ENCODE measurements around the gene NUP210.

Gene NUP210

DNA sequence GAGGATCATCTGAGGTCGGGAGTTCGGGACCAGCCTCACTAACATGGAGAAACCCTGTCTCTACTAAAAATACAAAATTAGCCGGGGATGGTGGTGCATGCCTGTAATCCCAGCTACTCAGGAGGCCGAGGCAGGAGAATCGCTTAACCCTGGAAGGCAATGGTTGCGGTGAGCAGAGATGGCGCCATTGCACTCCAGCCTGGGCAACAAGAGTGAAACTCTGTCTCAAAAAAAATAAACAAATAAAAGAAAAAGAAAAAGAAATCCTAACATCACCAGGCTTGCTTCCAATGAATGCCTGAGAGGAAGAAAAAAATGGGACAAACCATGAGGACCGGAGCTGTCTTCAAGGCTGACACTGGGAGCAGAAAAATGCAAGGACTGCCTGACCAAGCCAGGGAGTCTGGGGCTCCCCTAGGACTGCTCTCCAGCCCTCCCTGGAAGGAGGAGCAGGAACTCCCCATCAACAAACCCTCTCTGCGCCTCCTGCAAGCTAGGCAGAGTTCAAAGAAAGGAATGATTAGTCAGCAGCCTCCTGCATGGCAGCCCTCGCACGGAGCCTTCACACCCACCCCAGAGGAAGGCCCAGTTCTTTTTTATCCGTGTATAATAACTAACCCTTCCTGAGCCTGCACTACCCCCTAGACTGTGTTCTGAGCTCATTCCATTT lies 55.4 kb downstream of the NUP210 start:
- no peaks in the 10 kb centered on the region for H3K9me3 ChIP-seq (ENCODE audit: control insufficient read depth, low read length)
- no peaks in the 10 kb centered on the region for H3K27me3 ChIP-seq (ENCODE audit: control insufficient read depth, insufficient read depth, low read length)
- no peak overlapping the region for H3K9ac ChIP-seq (ENCODE audit: low read length)
- no peak overlapping the region for H3K4me3 ChIP-seq (ENCODE audit: low read length)
- no peaks in the 10 kb centered on the region for H3K36me3 ChIP-seq (ENCODE audit: control insufficient read depth, insufficient read depth, low read length)
- no peaks in the 10 kb centered on the region for H3K4me1 ChIP-seq (ENCODE audit: control insufficient read depth, insufficient read depth, low read length)

- Histone ChIP-seq H3K9me3 (ENCODE audit: control insufficient read depth, low read length) (no peaks in the 10 kb centered on the region), H3K9ac (ENCODE audit: low read length) (no peak overlapping the region), H3K4me3 (ENCODE audit: low read length) (no peak overlapping the region), H3K4me1 (ENCODE audit: control insufficient read depth, insufficient read depth, low read length) (no peaks in the 10 kb centered on the region), H3K36me3 (ENCODE audit: control insufficient read depth, insufficient read depth, low read length) (no peaks in the 10 kb centered on the region), H3K27me3 (ENCODE audit: control insufficient read depth, insufficient read depth, low read length) (no peaks in the 10 kb centered on the region)
These were observed 57.6 kb downstream of the NUP210 start for GRCh38 chr3:13362551-13362950.

GRCh38 chr3:13359916-13360315 lies 60.2 kb downstream of the NUP210 start:
- no peaks in the 10 kb centered on the region for H3K36me3 ChIP-seq (ENCODE audit: control insufficient read depth, insufficient read depth, low read length)
- H3K27me3 ChIP-seq (ENCODE audit: control insufficient read depth, insufficient read depth, low read length), result no peaks in the 10 kb centered on the region
- H3K9ac ChIP-seq (ENCODE audit: low read length), result no peak overlapping the region
- no peaks in the 10 kb centered on the region for H3K9me3 ChIP-seq (ENCODE audit: control insufficient read depth, low read length)
- no peaks in the 10 kb centered on the region for H3K4me1 ChIP-seq (ENCODE audit: control insufficient read depth, insufficient read depth, low read length)
- H3K4me3 ChIP-seq (ENCODE audit: low read length), result no peak overlapping the region

DNA sequence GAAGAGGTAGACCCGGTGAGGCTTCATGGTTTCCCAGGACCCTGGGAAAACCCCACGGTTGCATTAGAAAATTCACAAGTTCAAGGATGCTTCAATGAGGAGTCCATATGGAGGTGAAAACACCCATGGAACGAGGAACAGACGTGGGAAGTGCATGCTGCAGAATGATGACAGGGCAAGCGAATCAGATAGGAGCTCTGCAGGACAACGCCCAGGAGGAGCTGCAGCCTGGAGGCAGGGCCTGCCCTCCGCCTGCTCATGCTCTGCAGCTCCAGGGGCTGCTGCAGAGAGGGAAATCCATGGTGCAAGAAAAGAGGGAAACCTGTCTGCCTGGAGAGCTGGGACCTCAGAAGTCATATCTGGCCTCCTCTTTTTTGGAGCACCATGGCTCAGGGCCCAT lies 61.5 kb downstream of the NUP210 start:
- no peak overlapping the region for H3K9ac ChIP-seq (ENCODE audit: low read length)
- H3K4me1 ChIP-seq (ENCODE audit: control insufficient read depth, insufficient read depth, low read length), result no peaks in the 10 kb centered on the region
- H3K27me3 ChIP-seq (ENCODE audit: control insufficient read depth, insufficient read depth, low read length), result no peaks in the 10 kb centered on the region
- H3K9me3 ChIP-seq (ENCODE audit: control insufficient read depth, low read length), result no peaks in the 10 kb centered on the region
- H3K4me3 ChIP-seq (ENCODE audit: low read length), result no peak overlapping the region
- H3K36me3 ChIP-seq (ENCODE audit: control insufficient read depth, insufficient read depth, low read length), result no peaks in the 10 kb centered on the region

DNA sequence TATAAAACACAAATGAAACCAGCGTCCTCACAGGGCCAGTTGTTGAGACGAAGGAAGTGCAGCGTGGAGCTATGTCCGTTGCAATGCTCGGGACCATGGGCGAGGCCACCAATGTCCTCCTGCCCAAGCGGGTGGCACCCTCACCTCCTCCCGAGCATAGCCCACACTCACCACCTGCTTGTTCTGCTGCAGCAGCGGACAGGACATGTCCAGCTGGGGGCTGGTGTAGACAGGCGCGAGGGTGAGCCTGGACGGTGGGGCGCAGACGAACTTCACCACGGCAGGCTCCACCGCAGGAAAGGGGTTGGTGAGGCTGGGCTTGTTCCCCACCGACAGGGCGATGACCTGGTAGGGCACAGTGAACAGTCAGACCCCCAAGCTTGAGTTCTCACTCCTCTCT lies 62.1 kb downstream of the NUP210 start:
- Histone ChIP-seq H3K9me3 (ENCODE audit: control insufficient read depth, low read length) (no peaks in the 10 kb centered on the region), H3K36me3 (ENCODE audit: control insufficient read depth, insufficient read depth, low read length) (no peaks in the 10 kb centered on the region), H3K9ac (ENCODE audit: low read length) (no peak overlapping the region), H3K27me3 (ENCODE audit: control insufficient read depth, insufficient read depth, low read length) (no peaks in the 10 kb centered on the region), H3K4me1 (ENCODE audit: control insufficient read depth, insufficient read depth, low read length) (no peaks in the 10 kb centered on the region), H3K4me3 (ENCODE audit: low read length) (no peak overlapping the region)

DNA sequence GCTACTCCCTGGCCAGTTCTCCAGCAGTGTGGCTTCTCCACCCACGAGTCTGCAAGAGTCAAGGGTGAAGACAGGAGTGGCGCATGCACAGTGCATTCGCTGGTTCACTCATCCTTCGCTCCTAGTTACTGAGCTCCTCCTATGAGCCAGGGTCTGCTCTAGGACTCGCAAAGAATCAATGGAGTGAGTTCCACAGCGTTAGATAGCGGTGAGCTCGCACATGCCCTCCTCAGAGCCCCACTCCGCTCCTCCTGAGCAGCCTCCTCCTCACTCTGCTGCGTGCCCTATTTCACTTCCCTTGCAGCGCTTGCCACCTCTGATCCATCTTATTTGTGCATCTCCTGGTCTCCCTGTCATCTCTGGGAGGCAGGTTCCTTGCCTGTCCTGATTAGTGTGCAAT lies 63.0 kb downstream of the NUP210 start:
- H3K4me3 ChIP-seq (ENCODE audit: low read length), result no peak overlapping the region
- no peaks in the 10 kb centered on the region for H3K4me1 ChIP-seq (ENCODE audit: control insufficient read depth, insufficient read depth, low read length)
- no peaks in the 10 kb centered on the region for H3K36me3 ChIP-seq (ENCODE audit: control insufficient read depth, insufficient read depth, low read length)
- H3K9me3 ChIP-seq (ENCODE audit: control insufficient read depth, low read length), result no peaks in the 10 kb centered on the region
- H3K27me3 ChIP-seq (ENCODE audit: control insufficient read depth, insufficient read depth, low read length), result no peaks in the 10 kb centered on the region
- H3K9ac ChIP-seq (ENCODE audit: low read length), result no peak overlapping the region

GRCh38 chr3:13353936-13354542 lies 66.1 kb downstream of the NUP210 start:
- Histone ChIP-seq H3K4me3 (ENCODE audit: low read length) (no peak overlapping the region), H3K36me3 (ENCODE audit: control insufficient read depth, insufficient read depth, low read length) (no peaks in the 10 kb centered on the region), H3K9ac (ENCODE audit: low read length) (no peak overlapping the region), H3K27me3 (ENCODE audit: control insufficient read depth, insufficient read depth, low read length) (no peaks in the 10 kb centered on the region), H3K4me1 (ENCODE audit: control insufficient read depth, insufficient read depth, low read length) (no peaks in the 10 kb centered on the region), H3K9me3 (ENCODE audit: control insufficient read depth, low read length) (no peaks in the 10 kb centered on the region)

GRCh38 chr3:13353506-13353905 lies 66.6 kb downstream of the NUP210 start:
- Histone ChIP-seq H3K4me1 (ENCODE audit: control insufficient read depth, insufficient read depth, low read length) (no peaks in the 10 kb centered on the region), H3K36me3 (ENCODE audit: control insufficient read depth, insufficient read depth, low read length) (no peaks in the 10 kb centered on the region), H3K4me3 (ENCODE audit: low read length) (no peak overlapping the region), H3K9ac (ENCODE audit: low read length) (no peak overlapping the region), H3K9me3 (ENCODE audit: control insufficient read depth, low read length) (no peaks in the 10 kb centered on the region), H3K27me3 (ENCODE audit: control insufficient read depth, insufficient read depth, low read length) (no peaks in the 10 kb centered on the region)

GRCh38 chr3:13352621-13353131 lies 67.4 kb downstream of the NUP210 start:
- Histone ChIP-seq H3K9me3 (ENCODE audit: control insufficient read depth, low read length) (no peaks in the 10 kb centered on the region), H3K4me1 (ENCODE audit: control insufficient read depth, insufficient read depth, low read length) (no peaks in the 10 kb centered on the region), H3K9ac (ENCODE audit: low read length) (no peak overlapping the region), H3K36me3 (ENCODE audit: control insufficient read depth, insufficient read depth, low read length) (no peaks in the 10 kb centered on the region), H3K4me3 (ENCODE audit: low read length) (no peak overlapping the region), H3K27me3 (ENCODE audit: control insufficient read depth, insufficient read depth, low read length) (no peaks in the 10 kb centered on the region)

DNA sequence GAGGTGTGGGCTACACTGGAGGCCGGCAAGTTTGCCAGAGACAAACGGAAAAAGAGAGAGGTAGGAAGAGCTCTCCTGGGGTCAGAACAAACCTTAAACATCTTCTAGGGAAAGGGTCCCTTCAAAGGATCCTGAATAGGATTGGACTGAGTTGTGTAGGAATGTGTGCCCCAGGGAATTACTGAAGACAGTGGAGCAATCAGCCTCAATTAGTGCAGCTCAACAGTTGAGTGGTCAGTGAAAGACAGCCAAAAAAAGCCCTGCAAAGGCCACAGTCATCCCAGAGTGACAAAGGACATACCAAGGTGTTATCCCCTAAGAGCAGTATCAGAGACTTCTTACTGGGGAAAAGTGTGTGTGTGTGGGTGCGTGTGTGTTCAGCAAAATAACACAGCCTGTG lies 70.3 kb downstream of the NUP210 start:
- Histone ChIP-seq H3K9ac (ENCODE audit: low read length) (no peak overlapping the region), H3K4me3 (ENCODE audit: low read length) (no peak overlapping the region), H3K36me3 (ENCODE audit: control insufficient read depth, insufficient read depth, low read length) (no peaks in the 10 kb centered on the region), H3K27me3 (ENCODE audit: control insufficient read depth, insufficient read depth, low read length) (no peaks in the 10 kb centered on the region), H3K4me1 (ENCODE audit: control insufficient read depth, insufficient read depth, low read length) (no peaks in the 10 kb centered on the region), H3K9me3 (ENCODE audit: control insufficient read depth, low read length) (no peaks in the 10 kb centered on the region)

- Histone ChIP-seq H3K9ac (ENCODE audit: low read length) (no peak overlapping the region), H3K36me3 (ENCODE audit: control insufficient read depth, insufficient read depth, low read length) (no peaks in the 10 kb centered on the region), H3K9me3 (ENCODE audit: control insufficient read depth, low read length) (no peaks in the 10 kb centered on the region), H3K4me1 (ENCODE audit: control insufficient read depth, insufficient read depth, low read length) (no peaks in the 10 kb centered on the region), H3K4me3 (ENCODE audit: low read length) (no peak overlapping the region), H3K27me3 (ENCODE audit: control insufficient read depth, insufficient read depth, low read length) (no peaks in the 10 kb centered on the region)
These were observed 71.3 kb downstream of the NUP210 start for GRCh38 chr3:13348661-13349396.

GRCh38 chr3:13348100-13348499 lies 72.0 kb downstream of the NUP210 start:
- Histone ChIP-seq H3K36me3 (ENCODE audit: control insufficient read depth, insufficient read depth, low read length) (no peaks in the 10 kb centered on the region), H3K9ac (ENCODE audit: low read length) (no peak overlapping the region), H3K9me3 (ENCODE audit: control insufficient read depth, low read length) (no peaks in the 10 kb centered on the region), H3K4me3 (ENCODE audit: low read length) (no peak overlapping the region), H3K4me1 (ENCODE audit: control insufficient read depth, insufficient read depth, low read length) (no peaks in the 10 kb centered on the region), H3K27me3 (ENCODE audit: control insufficient read depth, insufficient read depth, low read length) (no peaks in the 10 kb centered on the region)
